CD4-positive, alpha-beta T cell treated with Interleukin-17A for 4 hours (primary cell): ENCODE measurements around the gene SEPTIN1.

Experiments
- DNase-seq: peaks from one replicate; pipeline ENCODE4 v3.0.0-alpha.2; 2020; ENCODE audit warnings: mixed read lengths

Gene SEPTIN1

GRCh38 chr16:30376461-30376902 is 5.9 kb downstream of the SEPTIN1 start:
- DNase-seq, result no peak

GRCh38 chr16:30375864-30376263 is 6.5 kb downstream of the SEPTIN1 start:
- no peak for DNase-seq

DNA sequence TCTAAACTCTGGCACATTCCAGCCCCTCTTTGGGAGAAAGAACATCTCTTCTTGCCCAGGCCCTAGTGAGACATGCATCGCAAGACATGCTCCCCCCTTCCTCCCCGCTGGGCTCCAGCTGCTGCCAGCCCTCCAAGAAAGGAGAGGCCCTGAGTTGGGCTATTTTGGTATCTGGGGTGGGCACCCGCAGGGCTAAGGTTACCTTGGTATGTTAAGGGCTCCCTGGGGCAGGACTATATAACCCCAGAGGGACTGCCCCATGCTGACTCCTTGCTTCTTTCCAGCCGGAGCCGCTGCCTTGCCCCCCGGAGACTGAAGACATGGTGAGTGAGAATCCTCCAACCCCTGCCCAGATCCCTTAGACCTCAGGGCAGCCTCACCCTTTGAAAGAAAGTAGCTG is 7.8 kb downstream of the SEPTIN1 start, which contains the start of gene MYL11:
Gene MYL11 (plus strand): TSS at position 265 of the 400 bp plus-strand sequence. CDS start 56 bp downstream, at position 321.
- DNase-seq, result no peak

GRCh38 chr16:30372725-30373124 is 9.6 kb downstream of the SEPTIN1 start:
- DNase-seq, result no peak

DNA sequence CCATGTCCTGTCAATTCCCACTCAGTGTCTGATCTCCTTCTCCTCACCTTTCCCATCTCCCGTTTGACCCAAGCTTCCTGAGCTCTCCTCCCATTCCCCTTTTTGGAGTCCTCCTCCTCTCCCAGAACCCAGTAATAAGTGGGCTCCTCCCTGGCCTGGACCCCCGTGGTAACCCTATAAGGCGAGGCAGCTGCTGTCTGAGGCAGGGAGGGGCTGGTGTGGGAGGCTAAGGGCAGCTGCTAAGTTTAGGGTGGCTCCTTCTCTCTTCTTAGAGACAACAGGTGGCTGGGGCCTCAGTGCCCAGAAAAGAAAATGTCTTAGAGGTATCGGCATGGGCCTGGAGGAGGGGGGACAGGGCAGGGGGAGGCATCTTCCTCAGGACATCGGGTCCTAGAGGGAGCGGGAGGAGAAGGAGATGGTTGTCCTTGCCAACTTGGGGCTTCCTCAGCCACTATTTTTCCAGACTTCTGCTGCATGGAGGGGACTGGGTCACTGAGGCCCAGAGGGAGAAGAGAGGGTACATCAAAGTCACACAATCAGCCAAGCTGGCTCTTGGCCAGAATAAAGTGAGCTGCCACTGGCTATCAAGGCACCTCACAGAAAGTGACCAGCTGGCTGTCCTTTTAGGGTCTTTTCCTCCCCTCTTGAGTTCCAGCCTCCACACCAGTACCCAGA is 10.2 kb downstream of the SEPTIN1 start:
- DNase-seq, result no peak

GRCh38 chr16:30371248-30371816 is 11.0 kb downstream of the SEPTIN1 start:
- DNase-seq, result no peak

DNA sequence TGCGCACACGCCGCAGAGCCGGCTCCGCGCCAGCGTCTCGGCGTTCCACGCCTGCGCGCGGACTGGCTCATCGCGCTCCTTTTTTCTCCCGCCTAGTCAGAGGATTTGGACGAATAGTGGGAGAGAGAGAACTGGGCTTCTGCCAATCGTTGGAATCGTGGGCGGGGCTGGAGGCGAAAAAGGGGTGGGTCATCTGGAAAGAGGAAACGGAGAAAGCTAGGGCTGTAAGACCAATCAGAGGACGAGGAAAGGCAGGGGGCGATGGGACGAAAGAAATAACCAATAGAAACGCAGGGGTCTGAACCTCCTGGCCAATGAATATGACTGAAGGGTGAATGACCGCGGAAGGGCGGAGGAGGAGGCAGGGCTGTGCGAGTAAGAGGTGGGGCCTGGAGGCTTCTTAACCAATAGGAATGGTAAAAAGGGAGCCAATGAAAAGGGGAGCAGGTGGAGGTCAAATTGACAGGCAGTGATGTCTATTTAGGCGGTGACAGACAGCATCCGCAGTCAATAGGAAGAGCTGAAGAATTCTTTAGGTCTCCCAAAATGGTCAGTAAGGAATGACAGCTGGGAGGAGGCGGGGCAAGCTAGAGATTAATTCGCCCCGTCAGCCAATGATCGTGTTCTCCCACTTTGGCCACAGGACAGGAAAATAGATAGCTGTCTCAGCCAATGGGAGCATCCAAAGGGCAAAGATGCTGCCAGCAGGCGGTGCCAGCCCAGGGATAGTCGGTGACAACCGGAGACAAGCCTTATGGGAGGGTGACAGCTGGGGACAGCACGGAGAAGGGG is 11.7 kb downstream of the SEPTIN1 start, which contains the start of gene TBC1D10B:
Gene TBC1D10B (minus strand): TSS at position 39 of the 792 bp plus-strand sequence. CDS start 311 bp downstream, outside the sequence.
- peak; percentile 98 for DNase-seq

DNA sequence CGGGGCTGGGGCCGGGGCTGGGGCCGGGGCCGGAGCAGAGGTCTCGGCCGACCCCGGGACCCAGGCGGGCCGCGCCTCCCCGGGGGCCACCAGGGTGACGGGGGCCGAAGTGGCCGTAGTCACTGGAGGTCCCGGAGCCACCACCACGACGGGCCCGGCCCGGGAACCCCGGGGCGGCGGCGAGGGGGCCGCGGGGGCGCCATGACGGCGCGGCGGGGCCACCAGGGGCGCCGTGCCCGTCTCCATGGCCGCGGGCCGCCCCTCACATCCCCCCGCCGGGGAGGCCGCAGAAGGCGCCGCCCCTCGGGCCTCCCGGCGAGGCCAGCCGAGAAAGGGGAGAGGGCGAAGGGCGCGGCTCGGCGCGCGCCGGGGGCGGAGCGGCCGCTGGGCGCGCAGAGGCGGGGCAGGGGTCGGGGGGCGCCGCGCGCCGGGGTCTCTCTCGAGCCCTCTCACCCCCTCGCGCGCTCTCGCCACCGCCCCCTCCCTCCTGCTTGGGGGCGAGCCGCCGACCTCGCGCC is 12.4 kb downstream of the SEPTIN1 start:
- no peak for DNase-seq

DNA sequence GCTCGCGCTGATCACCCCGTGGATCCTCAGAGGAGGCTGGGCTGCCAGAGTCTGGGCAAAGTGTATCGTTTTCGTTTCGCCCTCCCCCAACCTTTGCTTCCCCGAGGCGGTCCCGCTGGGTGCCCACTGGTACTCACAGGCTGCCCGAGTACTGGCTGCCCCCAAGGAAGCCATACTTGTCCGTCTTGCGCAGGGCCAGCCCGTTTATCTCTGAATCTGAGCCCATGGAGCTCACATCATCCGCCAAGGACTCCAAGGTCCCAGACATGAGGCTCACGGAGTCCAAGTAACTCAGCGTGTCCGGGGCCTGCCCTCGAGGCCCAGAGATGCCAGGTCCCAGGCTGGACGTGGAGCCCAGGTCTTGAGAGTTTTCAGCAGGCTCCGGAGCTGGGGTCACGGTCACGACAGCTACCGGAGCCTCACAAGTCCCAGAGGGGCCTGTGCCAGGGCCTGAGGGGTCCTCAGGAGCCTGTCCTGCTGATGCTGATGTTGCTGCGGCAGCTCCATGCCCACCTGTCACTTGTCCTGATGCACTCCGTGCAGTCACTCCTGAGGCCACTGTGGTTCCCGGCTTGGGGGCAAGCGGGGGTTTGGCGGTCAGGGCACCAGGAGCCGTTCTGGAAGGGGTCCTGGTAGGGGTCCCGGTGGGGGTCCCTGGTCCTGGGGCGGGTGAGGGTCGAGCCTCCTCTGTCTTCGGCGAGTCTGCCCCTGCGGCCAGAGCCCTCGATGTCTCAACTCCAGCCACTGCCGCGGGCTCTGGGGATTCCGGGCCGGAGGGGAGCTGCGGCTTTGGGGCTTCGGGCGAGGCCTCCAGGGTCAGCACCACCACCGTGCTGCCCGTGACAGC is 13.0 kb downstream of the SEPTIN1 start:
- no peak for DNase-seq

DNA sequence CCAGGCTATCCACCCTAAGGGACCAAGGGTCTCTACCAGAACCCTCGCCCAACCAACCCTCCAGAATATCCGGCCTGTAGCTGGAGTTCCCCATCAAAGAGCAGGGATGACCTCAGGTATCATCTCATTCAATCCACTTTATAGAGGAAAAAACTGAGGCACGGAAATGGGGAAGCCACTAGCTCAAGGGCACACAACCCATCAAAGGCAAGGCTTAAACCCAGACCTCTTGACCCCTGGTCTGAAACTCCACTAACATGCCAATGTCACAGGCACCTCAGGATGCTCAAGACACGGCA is 13.6 kb downstream of the SEPTIN1 start:
- no peak for DNase-seq

- DNase-seq, result no peak
Observed at GRCh38 chr16:30368122-30368791, 14.1 kb downstream of the SEPTIN1 start.

GRCh38 chr16:30367349-30368009 is 14.9 kb downstream of the SEPTIN1 start:
- no peak for DNase-seq

- no peak for DNase-seq
Observed at GRCh38 chr16:30366511-30366910, 15.8 kb downstream of the SEPTIN1 start.

DNA sequence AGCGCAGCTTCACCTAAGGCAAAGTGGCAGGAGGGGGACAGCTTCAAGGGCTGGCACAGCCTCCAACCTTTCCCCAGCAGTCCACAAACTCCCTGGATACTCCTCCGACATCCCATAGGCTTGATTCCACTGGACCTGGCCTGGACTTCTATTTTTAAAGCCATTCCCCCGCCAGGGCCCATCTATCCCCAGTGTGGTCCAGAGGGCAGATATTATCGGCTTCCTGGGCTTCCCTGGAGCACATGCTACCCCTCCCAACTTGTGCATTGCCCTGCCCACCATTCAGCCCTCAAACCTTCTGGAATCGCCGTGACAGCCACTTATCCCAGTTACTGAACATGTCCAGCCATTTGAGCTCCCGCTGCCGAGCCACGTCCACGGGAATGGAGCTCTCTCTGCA is 17.2 kb downstream of the SEPTIN1 start:
- DNase-seq, result no peak

- DNase-seq, result no peak
Observed at GRCh38 chr16:30361180-30361579, 21.2 kb downstream of the SEPTIN1 start.

DNA sequence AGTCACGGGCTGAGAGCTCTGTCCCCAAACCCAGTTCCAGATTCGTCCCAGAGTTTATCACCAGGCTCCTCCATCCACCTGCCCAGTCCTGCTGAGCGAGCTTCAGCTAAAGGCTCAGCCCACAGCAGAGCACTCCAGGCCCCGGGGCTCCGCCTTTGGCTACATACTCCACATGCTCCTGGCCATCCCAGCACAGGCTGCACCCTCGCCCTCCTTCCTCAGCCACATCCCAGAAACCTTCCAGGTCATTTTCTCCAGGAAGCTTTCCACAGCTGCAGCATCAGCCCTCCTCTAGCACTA is 22.5 kb downstream of the SEPTIN1 start:
- no peak for DNase-seq

DNA sequence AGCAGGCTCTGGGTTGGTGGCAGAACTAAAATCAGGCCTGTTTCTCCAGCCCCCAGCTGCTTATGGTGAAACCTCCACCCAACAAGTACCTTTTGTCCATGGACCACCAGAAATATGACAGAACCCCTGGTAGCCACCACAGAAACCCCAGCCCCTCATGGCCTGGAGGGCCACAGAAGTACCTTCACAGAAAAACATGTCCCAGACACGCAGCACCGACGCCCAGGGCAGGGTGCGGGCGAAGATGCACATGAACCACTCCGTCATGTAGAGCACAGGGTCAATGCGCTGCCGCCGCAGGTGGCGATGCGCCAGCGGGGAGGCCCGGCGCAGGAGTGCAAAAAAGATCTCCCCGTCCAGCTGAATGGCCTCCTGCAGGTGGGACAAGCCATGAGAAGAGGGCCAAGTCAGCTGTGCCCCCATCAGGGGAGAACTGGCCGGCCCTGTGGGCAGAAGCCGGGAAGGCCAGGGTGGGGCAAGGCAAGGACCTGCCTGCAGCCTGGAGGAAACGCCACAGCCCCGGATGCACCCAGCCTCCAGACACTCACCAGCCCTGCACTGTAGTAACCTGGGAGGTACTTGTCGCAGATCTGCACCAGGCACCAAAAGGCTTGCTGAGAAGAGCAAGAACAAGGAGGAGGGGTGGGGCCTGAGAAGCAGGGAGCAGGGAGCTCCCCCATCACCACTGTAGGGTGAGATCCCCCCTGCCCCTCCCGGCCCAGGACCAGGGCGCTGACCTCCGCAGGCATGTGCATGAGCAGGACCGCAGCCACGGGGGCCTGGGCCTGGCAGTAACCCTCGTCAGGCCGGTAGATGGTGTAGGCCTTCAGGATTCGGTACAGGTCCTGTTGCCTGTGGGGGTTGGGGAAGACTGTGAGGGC is 23.1 kb downstream of the SEPTIN1 start:
- DNase-seq, result no peak

- no peak for DNase-seq
Observed at GRCh38 chr16:30358577-30358936, 23.8 kb downstream of the SEPTIN1 start.

- DNase-seq, result no peak
Observed at GRCh38 chr16:30357715-30358576, 24.4 kb downstream of the SEPTIN1 start.
